ENCODE measurements around the gene MTARC2.

Gene MTARC2

GRCh38 chr1:220804202-220804586 is 56.1 kb downstream of the MTARC2 start:
- DNase-seq, result no peak

GRCh38 chr1:220806408-220806807 is 58.3 kb downstream of the MTARC2 start:
- DNase-seq, result no peak

- no peak for DNase-seq
These were observed 59.6 kb downstream of the MTARC2 start for GRCh38 chr1:220807726-220808125.

GRCh38 chr1:220808345-220809186 is 60.4 kb downstream of the MTARC2 start:
- DNase-seq, result no peak

- no peak for DNase-seq
These were observed 61.0 kb downstream of the MTARC2 start for GRCh38 chr1:220809187-220809550.

- no peak for DNase-seq
These were observed 61.6 kb downstream of the MTARC2 start for GRCh38 chr1:220809704-220810103.

DNA sequence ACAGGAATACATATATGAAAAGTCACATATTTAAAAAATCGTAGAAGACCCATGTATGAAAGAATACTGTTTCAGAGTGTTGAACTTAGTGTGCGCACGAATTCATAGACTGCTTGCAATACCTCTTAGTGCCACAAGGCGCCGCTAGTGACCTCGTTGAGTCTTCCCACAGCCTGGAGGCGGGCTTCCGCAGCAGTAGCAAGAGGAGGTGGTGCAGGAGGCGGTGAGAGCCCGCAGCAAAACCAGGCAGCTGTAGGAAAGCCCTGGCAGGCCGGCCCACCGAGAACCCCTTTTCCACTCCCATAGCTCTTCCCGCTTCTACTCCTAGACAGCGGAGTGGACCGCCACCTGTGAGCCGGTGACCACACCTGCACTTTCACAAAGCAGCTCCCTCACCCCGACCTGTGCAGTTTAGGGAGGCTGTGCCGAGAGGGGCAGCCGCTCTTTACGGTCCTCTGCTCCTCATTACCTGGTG is 62.1 kb downstream of the MTARC2 start:
- peak; percentile 87 to 93 (median 91) for DNase-seq

- no peak for DNase-seq
These were observed 62.8 kb downstream of the MTARC2 start for GRCh38 chr1:220810963-220811362.

DNA sequence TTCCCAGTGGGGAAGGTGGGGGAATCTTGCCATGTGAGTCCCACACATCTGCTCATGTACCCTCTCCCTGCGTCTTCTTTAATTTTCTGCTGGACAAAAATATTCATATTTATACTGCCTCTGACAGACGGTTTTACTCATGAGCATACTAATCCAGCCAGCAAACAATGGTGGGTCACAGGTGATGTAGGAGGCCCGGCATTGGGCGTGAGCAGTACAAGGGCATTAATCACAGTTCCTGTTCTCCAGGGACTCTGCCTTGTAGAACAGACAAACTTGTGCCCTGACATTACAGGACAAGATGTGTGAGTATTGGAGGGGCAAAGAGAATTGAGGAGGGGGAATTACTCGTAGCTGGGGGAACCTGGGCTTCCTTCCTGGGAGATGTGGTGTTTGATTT is 63.6 kb downstream of the MTARC2 start:
- no peak for DNase-seq

DNA sequence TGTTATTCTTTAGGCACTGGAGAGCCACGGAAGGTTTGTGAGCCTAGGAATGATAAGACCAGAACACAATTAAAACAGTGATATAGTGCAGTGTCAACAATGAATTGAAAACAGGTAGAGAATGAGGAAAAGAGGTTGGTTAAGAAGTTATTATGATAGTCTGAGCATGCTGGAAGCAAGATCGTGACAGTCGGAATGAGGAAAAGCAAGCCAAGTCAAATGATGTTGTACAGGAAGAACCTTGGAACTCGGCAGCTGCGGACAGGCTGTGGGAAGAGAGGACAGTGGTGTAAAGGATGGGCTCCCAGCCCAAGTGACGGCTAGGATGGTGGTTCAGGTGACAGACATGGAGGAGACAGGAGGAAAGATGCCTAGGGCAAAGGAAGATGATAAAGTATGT is 64.2 kb downstream of the MTARC2 start:
- DNase-seq, result no peak

- DNase-seq, result peak; percentile 34 to 54 (median 37)
These were observed 64.9 kb downstream of the MTARC2 start for GRCh38 chr1:220813013-220813412.

- no peak for DNase-seq
These were observed 67.3 kb downstream of the MTARC2 start for GRCh38 chr1:220815409-220815808.

- DNase-seq, result no peak
These were observed 69.8 kb downstream of the MTARC2 start for GRCh38 chr1:220817907-220818306.

DNA sequence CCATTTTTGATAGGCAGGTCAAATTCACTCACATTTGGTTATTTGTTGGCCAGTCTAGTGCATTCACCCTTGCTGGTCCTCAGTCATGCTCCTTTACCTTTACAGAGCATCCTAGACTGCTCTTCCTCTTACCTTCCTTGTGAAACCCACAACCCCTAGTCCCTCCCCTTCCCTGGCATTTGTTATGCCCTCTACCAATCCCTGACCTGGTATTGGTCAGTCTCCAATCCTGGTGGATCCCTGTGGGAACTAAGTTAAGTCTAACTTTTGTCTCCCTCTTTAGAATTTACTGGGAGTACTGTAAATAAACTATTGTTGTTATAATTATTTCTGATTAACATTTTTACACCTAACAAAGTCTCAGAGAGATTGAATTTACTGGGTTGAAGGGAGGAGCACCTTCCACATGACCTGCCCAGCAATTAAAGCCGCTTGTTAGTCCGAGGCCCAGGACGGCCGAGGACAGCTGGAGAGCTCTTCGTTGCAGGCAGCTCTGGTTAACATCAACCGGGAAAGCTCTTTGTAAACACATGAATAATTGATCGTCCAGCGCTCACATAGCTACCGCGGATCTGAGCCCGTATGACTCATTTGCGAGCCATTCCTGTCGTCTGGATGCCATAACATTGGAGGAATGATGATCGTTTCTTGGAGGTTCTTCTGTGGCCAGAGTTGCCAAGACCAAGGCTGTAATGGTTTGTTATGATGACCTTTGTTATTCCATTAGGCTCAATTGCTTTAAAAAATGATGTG is 70.5 kb downstream of the MTARC2 start:
- DNase-seq, result no peak

- DNase-seq, result no peak
These were observed 71.4 kb downstream of the MTARC2 start for GRCh38 chr1:220819467-220820026.

- no peak for DNase-seq
These were observed 76.2 kb downstream of the MTARC2 start for GRCh38 chr1:220824031-220824989.

DNA sequence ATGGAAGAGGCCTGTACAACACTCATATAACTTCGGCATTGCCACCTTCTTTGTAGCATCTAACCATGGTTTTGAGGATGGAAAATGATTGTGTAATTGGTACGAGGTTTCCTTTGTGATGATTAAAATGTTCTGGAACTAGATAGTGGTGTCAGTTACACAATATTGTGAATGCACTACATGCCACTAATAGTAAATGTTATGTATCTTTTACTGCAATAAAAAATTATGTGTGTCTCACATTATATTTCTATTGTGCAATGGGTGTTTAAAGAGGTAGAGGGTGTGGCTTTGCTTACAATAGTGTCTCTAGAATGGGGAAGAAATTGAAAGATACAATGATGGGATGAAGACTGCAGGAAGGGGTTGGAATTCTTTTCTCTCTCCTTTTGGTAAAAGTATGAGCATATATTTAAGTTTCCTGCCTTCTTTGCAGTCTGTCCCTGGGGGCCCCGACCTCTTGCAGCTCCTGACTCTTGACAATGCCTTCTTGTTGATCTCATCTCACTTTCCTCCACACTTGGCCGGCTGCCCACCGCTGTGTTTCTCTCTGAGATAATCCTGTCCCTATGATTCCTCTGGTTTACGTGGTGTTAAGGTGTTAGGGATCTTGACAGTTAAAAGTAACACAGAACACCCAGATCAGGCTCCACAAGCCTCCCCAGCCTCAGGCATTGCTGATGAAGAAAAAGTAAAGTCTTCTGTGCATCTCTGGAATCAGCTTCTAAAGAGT is 77.9 kb downstream of the MTARC2 start:
- DNase-seq, result no peak

DNA sequence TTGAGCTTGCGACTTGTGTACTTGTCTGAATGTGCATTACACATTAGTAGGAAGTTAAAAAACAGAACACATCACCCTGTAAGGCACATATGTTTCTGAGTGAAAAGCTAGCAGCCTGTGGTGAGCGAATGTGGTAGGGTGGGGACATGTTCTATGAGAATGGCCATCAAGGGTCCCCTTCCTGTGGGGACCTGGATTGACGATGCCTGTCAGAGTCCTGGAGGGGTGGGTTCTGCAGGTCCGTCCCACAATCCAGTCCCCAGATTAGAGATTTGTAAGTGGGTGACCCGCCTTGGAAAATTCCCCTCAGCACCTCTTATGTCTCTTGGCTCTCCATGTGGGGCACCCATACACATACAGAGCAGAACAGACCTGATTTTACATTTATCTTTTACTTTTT is 78.6 kb downstream of the MTARC2 start:
- no peak for DNase-seq

DNA sequence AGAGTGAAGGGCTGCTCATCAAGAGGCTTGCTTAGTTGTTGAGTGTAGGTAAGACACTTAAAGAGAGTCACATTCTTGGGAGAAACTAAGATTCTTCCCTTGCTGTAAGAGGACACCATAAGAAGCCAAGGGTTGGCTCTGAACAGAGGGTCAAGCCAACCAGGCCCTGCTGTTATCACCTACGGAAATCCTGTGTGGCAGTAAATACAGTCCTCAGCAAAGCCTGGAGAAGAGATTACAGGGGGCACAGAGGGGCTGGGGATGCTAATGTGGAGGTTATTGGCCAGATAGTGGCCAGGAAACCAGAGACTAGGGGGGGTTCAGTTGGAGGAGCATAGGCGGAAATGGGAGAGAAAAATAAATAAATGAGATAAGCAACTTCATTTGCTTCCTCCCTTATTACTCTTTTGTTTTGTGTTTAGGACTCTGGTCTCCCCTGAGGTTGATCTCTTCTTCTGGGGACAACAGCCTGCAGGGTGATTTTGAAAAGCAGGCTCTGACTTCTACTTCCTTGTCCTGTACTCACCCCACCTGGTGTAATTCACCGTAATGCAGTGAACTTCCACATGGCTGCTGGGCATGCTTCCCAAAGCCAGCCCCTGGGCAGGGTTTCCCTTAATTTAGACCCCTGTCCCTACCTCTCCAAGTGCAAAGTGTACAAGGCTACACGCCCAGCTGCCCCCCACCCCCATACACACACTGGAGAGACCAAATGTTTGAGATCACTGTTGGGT is 79.5 kb downstream of the MTARC2 start:
- no peak for DNase-seq

GRCh38 chr1:220828179-220828490 is 80.0 kb downstream of the MTARC2 start:
- no peak for DNase-seq

- no peak for DNase-seq
These were observed 80.9 kb downstream of the MTARC2 start for GRCh38 chr1:220828950-220829586.
